A673 (cell line): ENCODE data around the gene TNFAIP1. TPM values are rescaled to one million over a fixed set of nuclear protein-coding genes. Genes with fewer than 3 reads are reported as not detected.

Source experiments
- BruUV-seq: library from RNA; stranded (reverse); fragments of 400-500 nt; replicated peaks from 2 replicates; lab custom pipeline; 2021; lab: Mats Ljungman, UMichigan
- CTCF ChIA-PET: fragments of 300-600 bp; sonication (Branson Sonifier 250); formaldehyde crosslinking; loops from one replicate; lab custom pipeline; 2022; ENCODE audit warnings: antibody characterized with exemption; lab: Charles Lee
- POLR2A ChIA-PET: fragments of 300-600 bp; sonication (Branson Sonifier 250); formaldehyde crosslinking; loops from one replicate; lab custom pipeline; 2022; ENCODE audit warnings: antibody characterized with exemption; ENCODE audit not compliant: low non-redundant PET; lab: Charles Lee
- DNase-seq: peaks from one replicate; pipeline ENCODE4 v3.0.0-alpha.2; 2015; ENCODE audit warnings: low spot score
- H3K27ac ChIP-seq: fragments of 200-600 bp; sonication (generic); 2 replicates; pipeline ENCODE4 v1.5.1; 2016; ENCODE audit warnings: mixed run types, low read depth, mild to moderate bottlenecking, mixed read lengths, antibody characterized with exemption, low read length; ENCODE audit not compliant: poor library complexity, severe bottlenecking
- H3K27me3 ChIP-seq: fragments of 200-600 bp; sonication (generic); replicated peaks from 2 replicates; pipeline ENCODE4 v1.6.1; 2017; ENCODE audit warnings: mixed run types, low read depth, mild to moderate bottlenecking, mixed read lengths, antibody characterized with exemption, low read length; ENCODE audit not compliant: insufficient read depth, poor library complexity
- H3K36me3 ChIP-seq: fragments of 200-600 bp; sonication (generic); 2 replicates; pipeline ENCODE4 v1.6.1; 2016; ENCODE audit warnings: mixed run types, mild to moderate bottlenecking, mixed read lengths, antibody characterized with exemption, low read length; ENCODE audit not compliant: insufficient read depth, poor library complexity, severe bottlenecking
- H3K4me1 ChIP-seq: fragments of 200-600 bp; sonication (generic); 2 replicates; pipeline ENCODE4 v1.6.1; 2017; ENCODE audit warnings: mixed run types, mild to moderate bottlenecking, mixed read lengths, antibody characterized with exemption, low read length; ENCODE audit not compliant: insufficient read depth, poor library complexity, severe bottlenecking
- H3K4me3 ChIP-seq: fragments of 200-600 bp; sonication (generic); 2 replicates; pipeline ENCODE4 v1.5.1; 2016; ENCODE audit warnings: low read depth, mixed run types, mild to moderate bottlenecking, mixed read lengths, low read length; ENCODE audit not compliant: poor library complexity, severe bottlenecking
- H3K9me3 ChIP-seq: fragments of 200-600 bp; sonication (generic); 2 replicates; pipeline ENCODE4 v1.6.1; 2016; ENCODE audit warnings: mixed run types, low read depth, mild to moderate bottlenecking, mixed read lengths, antibody characterized with exemption, low read length; ENCODE audit not compliant: poor library complexity, severe bottlenecking
- CTCF ChIP-seq: fragments of 300-800, 200-600 bp; sonication (generic); conservative IDR thresholded peaks from 2 replicates; pipeline ENCODE4 v1.5.1; 2017; ENCODE audit warnings: low read depth, mild to moderate bottlenecking, antibody characterized with exemption, low read length, moderate library complexity, mixed read lengths
- EZH2 ChIP-seq: fragments of 200-600 bp; sonication (generic); IDR thresholded peaks from 2 replicates; pipeline ENCODE4 v1.6.1; 2017; ENCODE audit warnings: borderline replicate concordance, low read depth, mild to moderate bottlenecking, mixed read lengths, antibody characterized with exemption, low read length; ENCODE audit not compliant: poor library complexity, severe bottlenecking
- intact Hi-C: fragments of 100-400 bp; cut with micrococcal nuclease; formaldehyde crosslinking; loops from one replicate; pipeline ENCODE4 v1.10.0; 2022; ENCODE audit not compliant: unreplicated experiment
- total RNA-seq: library from RNA; stranded (reverse); gene quantifications from 2 replicates; pipeline ENCODE4 v1.2.3, GENCODE V29; 2021

TNFAIP1 gene
- total RNA-seq, 1 experiment from 2014 or later = 27.5 TPM

GRCh38 chr17:28368915-28369683 lies 33.5 kb downstream of the TNFAIP1 start:
- Histone ChIP-seq H3K36me3 (no peaks in the 10 kb centered on the region), H3K9me3 (no peaks in the 10 kb centered on the region), H3K27ac (no peak overlapping the region), H3K27me3 (no peaks in the 10 kb centered on the region), H3K4me3 (no peak overlapping the region), H3K4me1 (peaks cover 17% of the 10 kb centered on the region)
- no peak for DNase-seq
- TF ChIP-seq EZH2 (no peak), CTCF (no peak)
- CTCF ChIA-PET = no interaction called here
- BruUV-seq = no TSS peak
- POLR2A ChIA-PET = interaction anchor here (0.7 kb wide), 1 partner anchor 24 kb away, joined by 3 read pairs; no protein-coding TSS in a partner anchor
- intact Hi-C loops = no loop called here

GRCh38 chr17:28369684-28370034 lies 34.1 kb downstream of the TNFAIP1 start:
- no TSS peak for BruUV-seq
- ChIA-PET POLR2A (no interaction called here), CTCF (no interaction called here)
- Histone ChIP-seq H3K4me1 (peaks cover 17% of the 10 kb centered on the region), H3K9me3 (no peaks in the 10 kb centered on the region), H3K36me3 (no peaks in the 10 kb centered on the region), H3K27me3 (no peaks in the 10 kb centered on the region), H3K27ac (no peak overlapping the region), H3K4me3 (no peak overlapping the region)
- TF ChIP-seq EZH2 = no peak
- no peak for TF ChIP-seq CTCF
- intact Hi-C loops = no loop called here
- no peak for DNase-seq

DNA sequence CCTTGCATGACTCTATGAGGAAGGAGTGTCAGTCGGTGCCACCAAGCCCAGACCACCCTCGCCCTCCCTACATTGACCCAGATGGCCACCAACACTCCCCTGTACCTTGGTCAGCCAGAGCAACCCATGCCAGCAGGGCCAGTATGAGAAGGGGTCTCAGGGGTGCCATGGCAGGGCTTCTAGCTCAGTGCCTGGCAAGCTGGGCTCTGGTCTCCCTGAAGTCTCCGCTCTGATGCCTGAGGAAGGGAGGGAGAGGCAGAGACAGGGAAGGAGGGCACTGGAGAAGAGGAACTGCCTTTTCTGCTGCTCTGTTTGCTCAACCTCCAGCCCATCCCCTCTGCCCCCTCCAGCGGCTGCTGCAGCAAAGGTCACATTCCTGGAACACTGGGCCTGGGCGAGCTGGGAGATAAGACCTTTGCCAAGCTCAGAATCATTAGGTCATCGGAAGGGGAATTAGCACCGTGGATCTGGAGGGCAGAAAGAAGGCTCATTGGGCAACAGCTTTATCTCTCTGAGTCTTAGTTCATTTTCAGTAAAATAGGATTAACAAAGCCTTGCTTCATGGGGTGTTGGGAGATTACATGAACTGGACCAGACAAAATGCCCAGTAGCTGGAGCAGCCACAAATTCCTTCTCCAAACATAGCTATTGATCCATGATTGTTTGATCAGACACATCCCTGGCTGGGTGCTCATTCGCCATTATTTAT lies 34.6 kb downstream of the TNFAIP1 start, which contains the start of gene VTN:
TSS of gene VTN (minus strand) at position 273 of the 709 bp plus-strand sequence. CDS start at position 169, 104 bp downstream.
- POLR2A ChIA-PET = no interaction called here
- Histone ChIP-seq H3K27ac (peak within 1 kb of the TSS; percentile 47), H3K9me3 (no peaks in the 10 kb centered on the region), H3K27me3 (no peaks in the 10 kb centered on the region), H3K36me3 (no peaks in the 10 kb centered on the region), H3K4me1 (peaks cover 17% of the 10 kb centered on the region), H3K4me3 (peak within 1 kb of the TSS; percentile 87)
- DNase-seq = peak; percentile 9
- CTCF ChIA-PET = no interaction called here
- BruUV-seq = no TSS peak
- no peak for TF ChIP-seq EZH2
- no peak for TF ChIP-seq CTCF
- intact Hi-C loops = no loop called here
